NCI-H1417 (cell line): Measurements from ENCODE around the gene DHFR.
"Not testable (repeated sequence)": the region's sequence is repeated elsewhere in the genome, so short reads cannot be mapped to it uniquely, and the experiment has no call there.

ENCODE experiments used
- DNase-seq, 3 experiments: peaks; one replicate each; lab custom pipeline; 2025; lab: John Stamatoyannopoulos, UW

DHFR gene

GRCh38 chr5:80654391-80655230 is at the start of gene DHFR, which contains the start of gene MSH3:
DHFR (minus strand) TSS chr5:80654983; CDS start chr5:80654489, 494 bp downstream.
MSH3 (plus strand) TSS chr5:80654652; CDS start chr5:80654728, 76 bp downstream.
- peak; percentile 83 to 93 (median 92) for DNase-seq

DNA sequence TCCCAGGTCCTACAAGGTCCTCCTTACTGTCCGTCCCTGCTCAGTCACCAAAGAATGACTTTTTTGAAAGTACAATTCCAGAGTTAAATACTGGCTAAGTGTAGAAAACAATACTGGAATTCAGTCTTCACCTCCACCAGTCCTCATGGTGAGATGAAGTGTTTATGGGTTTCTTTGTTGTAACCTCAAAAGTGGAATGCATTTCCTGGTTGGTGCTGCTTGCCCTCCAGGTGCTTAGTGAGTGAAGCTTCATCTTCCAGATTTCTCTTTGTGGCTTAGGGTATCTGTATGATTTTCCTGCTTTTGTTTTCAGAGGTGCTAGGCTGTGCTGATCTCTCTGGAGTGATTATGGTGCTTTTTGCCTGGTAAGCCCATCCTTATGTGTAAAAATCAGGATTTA is 49.4 kb upstream of the DHFR start:
- no peak for DNase-seq

DNA sequence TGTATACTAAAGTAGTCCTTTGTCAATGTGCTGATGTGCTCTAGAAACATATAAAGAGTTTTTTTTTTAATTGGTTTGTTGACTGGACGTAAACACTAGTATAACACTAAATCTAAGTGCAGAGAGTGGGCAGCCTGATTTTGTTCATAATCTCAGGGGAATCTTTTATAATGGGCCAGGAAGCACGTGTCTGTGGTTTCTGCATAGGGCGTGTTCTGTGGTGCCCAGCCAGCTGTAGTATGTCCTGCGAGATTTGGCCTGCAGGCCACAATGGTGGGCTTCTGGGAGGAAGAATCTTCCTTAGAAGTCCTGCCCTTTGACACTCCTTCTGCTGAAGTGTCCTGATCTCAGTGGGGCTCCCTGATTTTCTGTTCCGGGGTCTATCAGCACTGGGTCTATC is 49.0 kb upstream of the DHFR start:
- no peak for DNase-seq

GRCh38 chr5:80703291-80703690 is 48.5 kb upstream of the DHFR start:
- no peak for DNase-seq

DNA sequence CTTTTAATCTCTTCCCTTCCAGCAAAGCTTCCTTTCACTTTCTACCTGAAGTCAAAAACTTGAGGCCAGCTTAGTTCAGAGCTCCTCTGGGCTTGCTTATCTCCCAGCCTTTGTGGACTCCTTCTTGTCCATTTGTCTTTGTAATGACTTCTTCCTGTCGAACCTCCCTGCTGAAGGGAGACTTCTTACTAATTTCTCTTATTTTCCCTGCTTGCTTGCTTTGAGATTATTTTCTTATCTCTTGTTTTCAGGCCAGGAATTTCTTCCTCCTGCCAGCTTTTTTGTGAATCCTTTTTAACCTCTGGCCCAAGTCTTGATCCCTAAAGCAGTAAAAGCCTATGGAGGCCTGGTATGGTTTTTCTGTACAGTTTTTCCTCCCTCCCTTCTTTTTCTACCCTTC is 46.8 kb upstream of the DHFR start:
- DNase-seq = no peak

DNA sequence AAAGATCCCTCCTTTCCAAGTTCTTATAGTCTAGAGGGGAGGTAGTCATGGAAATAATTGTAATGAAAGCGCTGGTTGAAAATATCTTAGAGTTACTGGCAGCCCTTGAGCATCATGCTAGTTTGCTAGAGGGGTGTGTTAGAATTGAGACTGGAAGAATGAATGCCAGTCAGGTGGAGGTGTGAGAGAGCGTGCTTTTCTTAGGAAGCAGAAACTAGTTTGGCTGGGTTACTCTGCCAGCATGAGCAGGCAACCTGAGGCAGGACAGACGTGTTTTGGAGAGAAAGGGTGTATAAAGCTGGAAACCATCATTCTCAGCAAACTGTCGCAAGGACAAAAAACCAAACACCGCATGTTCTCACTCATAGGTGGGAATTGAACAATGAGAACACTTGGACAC is 43.6 kb upstream of the DHFR start:
- DNase-seq = no peak

DNA sequence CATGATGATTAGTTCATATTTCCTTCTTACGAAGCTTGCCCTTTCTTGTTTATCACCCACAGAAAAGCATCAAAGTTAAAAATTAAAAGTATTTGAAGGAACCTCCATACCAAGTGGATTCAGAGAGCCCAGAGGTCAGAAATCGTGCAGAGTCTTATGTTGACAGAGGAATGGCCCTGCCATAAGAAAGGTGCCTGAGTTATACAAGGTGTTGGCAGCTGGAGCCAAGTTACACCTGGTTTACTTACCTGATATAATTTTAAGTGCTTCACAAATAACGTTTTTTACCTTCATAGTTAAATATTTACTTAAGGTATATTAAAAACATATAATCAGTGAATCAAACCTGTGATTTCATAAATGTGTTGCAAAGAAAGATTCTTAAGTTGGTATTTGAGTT is 42.3 kb upstream of the DHFR start:
- no peak for DNase-seq

- DNase-seq = no peak
Measured at GRCh38 chr5:80696450-80696849, 41.7 kb upstream of the DHFR start.

- no peak for DNase-seq
Measured at GRCh38 chr5:80695666-80696065, 40.9 kb upstream of the DHFR start.

GRCh38 chr5:80689627-80690026 is 34.8 kb upstream of the DHFR start:
- DNase-seq = no peak

DNA sequence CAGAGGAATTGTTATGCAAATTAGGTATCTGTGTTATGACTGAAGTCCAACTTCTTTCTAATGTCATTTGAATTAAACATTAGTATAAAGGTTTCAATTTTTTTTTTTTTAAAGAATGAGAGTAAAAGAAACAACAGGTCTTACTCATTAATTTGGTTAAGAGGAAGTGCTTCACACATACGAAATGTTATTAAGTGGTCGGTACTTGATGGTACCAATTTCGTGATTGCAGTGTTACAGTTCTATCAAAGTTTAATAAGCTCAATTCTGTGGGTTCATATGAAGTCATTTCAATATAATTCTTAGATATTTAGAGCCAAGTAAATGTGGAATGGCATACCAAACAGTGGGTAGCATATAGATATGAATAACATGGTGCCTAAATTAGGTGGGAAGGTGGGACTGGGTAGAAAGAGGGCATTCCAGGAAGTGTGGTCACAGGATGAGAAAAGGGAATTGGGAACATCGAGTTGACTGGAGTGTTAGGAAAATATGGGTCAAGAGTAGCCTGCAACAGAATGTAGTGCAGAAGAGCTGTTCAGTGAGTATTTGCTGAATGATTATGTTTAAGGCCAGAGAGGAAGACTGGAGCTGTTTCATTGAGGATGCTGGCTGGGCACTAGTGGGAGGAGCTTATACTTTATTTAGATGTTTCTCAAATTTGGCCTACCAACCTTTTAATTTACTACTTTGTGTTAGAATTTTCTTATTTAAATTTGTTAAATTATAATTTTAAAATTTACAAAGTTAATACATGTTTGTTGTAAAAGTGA is 34.1 kb upstream of the DHFR start:
- no peak for DNase-seq

DNA sequence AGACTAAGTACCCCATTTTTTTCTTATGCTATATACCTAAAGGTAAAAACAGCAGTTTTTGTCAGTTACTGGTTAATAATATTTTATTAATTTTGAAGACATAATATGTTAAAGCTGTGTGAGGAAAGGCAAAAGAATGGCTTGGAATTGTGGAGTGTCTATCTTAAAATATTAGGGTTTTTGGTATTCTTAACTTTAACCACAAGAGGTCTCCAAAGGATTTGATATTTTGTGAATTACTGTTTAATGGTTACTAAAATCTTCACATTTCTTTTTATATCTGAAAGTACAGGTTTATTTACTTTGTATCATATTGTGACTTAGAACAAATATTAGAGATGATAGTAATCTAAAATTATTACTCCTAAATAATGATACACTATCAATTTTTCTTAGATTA is 32.0 kb upstream of the DHFR start:
- DNase-seq = peak in 1 of 3 experiments; percentile 13

GRCh38 chr5:80676706-80677105 is 21.9 kb upstream of the DHFR start:
- DNase-seq = no peak

DNA sequence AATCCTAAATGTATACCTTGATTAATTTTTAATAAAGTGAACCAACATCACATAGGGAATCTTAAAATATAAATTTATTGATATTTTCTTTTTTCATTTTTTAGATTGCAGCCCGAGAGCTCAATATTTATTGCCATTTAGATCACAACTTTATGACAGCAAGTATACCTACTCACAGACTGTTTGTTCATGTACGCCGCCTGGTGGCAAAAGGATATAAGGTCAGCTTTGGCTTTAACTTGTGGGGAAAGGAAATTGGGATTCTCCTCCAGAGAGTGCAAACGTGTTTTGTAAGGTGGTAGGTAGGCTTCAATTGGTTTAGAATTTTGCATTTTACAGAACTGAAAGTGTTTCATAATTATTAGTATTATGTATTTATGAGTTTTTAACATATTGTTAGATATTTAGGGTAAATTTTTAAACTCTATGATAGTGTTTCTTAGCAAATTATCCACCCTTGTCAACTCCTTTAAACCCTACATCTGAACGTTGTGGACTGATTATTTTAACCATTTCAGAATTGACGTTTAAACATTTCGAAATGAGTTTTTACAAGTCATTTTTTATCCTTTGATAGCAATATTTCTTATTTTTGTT is 17.5 kb upstream of the DHFR start:
- DNase-seq = peak; percentile 25 to 74 (median 46)

GRCh38 chr5:80668016-80668969 is 13.5 kb upstream of the DHFR start:
- no peak for DNase-seq

DNA sequence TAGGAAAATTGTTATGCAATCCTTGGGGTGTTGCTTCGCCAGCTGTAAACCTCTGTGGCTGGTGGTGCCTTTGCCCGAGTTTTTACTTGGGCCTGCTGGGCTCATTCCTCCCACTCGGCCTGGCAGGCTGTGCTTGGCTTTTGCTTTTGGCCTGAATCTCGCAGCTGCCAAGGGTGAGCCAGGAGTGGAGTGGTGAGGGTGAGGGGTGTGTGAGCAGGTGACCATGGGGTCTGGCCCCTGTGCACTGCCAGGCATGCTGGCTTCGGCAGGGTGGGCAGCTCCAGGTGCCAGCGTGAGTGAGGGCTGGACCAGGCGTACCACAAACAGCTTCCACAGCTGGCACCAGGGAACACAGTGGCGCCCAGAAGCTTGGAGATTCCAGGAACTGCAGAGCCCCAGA is 12.6 kb upstream of the DHFR start:
- no peak for DNase-seq

- no peak for DNase-seq
Measured at GRCh38 chr5:80665057-80665456, 10.3 kb upstream of the DHFR start.

DNA sequence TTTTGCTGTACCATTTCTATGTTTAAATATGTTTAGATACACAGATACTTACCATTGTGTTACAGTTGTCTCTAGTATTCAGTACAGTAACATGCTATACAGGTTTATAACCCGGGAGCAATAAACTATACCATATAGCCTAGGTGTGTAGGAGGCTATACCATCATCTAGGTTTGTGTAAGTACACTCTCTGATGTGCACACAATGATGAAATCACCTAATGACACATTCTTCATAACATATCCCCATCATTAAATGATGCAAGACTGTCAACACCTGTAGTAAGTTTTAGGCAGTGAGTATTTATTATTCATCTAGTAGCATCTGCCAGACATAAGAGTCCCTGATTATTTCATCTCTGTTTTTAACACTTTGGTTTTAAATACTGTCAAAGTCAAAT is 7.3 kb upstream of the DHFR start:
- DNase-seq = no peak

- not testable (repeated sequence) for DNase-seq
Measured at GRCh38 chr5:80660661-80661060, 5.9 kb upstream of the DHFR start.

DNA sequence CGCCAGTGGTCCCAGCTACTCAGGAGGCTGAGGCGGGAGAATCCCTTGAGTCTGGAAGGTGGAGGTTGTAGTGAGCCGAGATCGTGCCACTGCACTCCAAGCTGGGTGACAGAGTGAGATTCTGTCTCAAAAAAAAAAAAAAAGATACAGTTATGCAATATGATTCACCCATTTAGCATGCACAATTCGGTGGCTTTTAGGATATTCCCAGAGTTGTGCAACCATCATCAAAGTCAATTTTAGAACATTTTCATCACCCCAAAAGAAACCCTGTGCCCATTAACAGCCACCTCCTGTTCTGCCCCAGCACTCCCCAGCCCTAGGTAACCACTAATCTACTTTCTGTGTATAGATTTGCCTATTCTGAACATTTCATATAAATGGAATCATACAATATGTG is 4.3 kb upstream of the DHFR start:
- no peak for DNase-seq

GRCh38 chr5:80656425-80656824 is 1.6 kb upstream of the DHFR start:
- DNase-seq = no peak
